ENCODE measurements around the gene CARD11. TPM values are rescaled to one million over a fixed set of nuclear protein-coding genes. Genes with fewer than 3 reads are reported as not detected.

The CARD11 gene
- total RNA-seq, 2 donors from 2014 or later = 126 to 155 TPM

GRCh38 chr7:3073763-3074458 lies 30.2 kb upstream of the CARD11 start:
- no peak for DNase-seq
- Mint-ChIP-seq H3K27me3 (no peaks in the 10 kb centered on the region), H3K4me1 (peaks cover 19% of the 10 kb centered on the region), H3K4me3 (no peak overlapping the region), H3K36me3 (ENCODE audit: low read depth) (no peaks in the 10 kb centered on the region), H3K27ac (no peak overlapping the region)
- H3K9me3 ChIP-seq (ENCODE audit: control insufficient read depth, low read length, poor library complexity, severe bottlenecking) = no peaks in the 10 kb centered on the region
- no peak for ATAC-seq

DNA sequence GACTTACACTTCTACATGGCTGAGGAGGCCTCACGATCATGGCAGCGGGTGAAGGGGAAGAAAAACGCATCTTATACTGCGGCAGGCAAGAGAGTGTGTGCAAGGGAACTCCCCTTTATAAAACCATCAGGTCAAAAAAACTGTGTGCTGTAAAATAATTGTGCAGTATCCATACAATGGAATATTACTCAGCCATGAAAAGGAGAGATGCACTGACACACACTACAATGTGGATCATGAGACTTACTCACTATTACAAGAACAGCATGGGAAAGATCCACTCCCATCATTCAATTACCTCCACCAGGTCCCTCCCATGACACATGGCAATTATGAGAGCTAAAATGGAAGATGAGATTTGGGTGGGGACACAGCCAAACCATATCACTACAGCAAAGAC lies 27.2 kb upstream of the CARD11 start:
- H3K27ac Mint-ChIP-seq = no peak overlapping the region

DNA sequence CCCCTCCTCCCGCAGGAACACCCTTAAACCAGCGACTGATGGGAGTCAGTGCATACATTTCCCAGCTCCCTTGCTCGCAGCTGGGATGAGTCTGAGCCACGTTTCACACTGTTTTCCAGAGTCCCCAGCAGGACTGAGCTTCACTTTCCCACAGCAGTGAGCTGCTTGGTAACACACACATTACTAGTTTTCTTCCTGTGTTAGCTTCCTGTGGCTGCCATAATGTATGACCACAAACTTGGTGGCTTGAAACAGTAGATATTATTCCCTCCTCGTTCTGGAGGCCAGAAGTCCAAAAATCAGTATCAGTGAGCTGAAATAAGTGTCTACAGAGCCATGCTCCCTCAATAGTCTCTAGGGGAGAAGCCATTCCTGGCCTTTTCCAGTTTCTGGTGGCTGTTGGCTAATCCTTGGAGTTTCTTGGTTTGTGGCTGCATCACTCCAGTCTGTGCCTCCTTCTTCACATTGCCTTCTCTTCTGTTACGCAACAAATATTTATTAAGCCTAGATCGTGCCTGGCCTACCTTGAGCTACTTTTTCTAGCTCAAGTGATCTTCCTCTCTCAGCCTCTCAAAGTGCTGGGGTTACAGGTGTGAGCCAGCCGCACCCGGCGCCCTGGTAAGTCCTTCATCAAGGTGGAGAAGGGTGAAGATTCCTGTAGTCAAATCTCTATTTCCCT lies 26.2 kb upstream of the CARD11 start:
- H3K9me3 ChIP-seq (ENCODE audit: control insufficient read depth, low read length, poor library complexity, severe bottlenecking) = no peaks in the 10 kb centered on the region
- peak overlapping the region; percentile 3 for H3K4me3 Mint-ChIP-seq
- no peaks in the 10 kb centered on the region for H3K36me3 Mint-ChIP-seq (ENCODE audit: low read depth)
- ATAC-seq = no peak
- DNase-seq = no peak
- peaks cover 50% of the 10 kb centered on the region for H3K4me1 Mint-ChIP-seq
- no peaks in the 10 kb centered on the region for H3K27me3 Mint-ChIP-seq
- H3K27ac Mint-ChIP-seq = peak overlapping the region; percentile 1

More for the DNA sequence above, 27.2 kb upstream of the CARD11 start:
- DNase-seq (no peak), ATAC-seq (no peak)
- H3K4me3 Mint-ChIP-seq = no peak overlapping the region
- H3K27me3 Mint-ChIP-seq = no peaks in the 10 kb centered on the region
- H3K9me3 ChIP-seq (ENCODE audit: control insufficient read depth, low read length, poor library complexity, severe bottlenecking) = no peaks in the 10 kb centered on the region
- no peaks in the 10 kb centered on the region for H3K36me3 Mint-ChIP-seq (ENCODE audit: low read depth)
- H3K4me1 Mint-ChIP-seq = peaks cover 40% of the 10 kb centered on the region

GRCh38 chr7:3068530-3068929 lies 24.9 kb upstream of the CARD11 start:
- no peaks in the 10 kb centered on the region for H3K27me3 Mint-ChIP-seq
- no peaks in the 10 kb centered on the region for H3K9me3 ChIP-seq (ENCODE audit: control insufficient read depth, low read length, poor library complexity, severe bottlenecking)
- H3K27ac Mint-ChIP-seq = peak overlapping the region; percentile 97
- H3K4me3 Mint-ChIP-seq = peak overlapping the region; percentile 76
- peaks cover 57% of the 10 kb centered on the region for H3K4me1 Mint-ChIP-seq
- H3K36me3 Mint-ChIP-seq (ENCODE audit: low read depth) = no peaks in the 10 kb centered on the region
- DNase-seq (no peak), ATAC-seq (peak; percentile 33)

- ATAC-seq (no peak), DNase-seq (no peak)
- peaks cover 65% of the 10 kb centered on the region for H3K4me1 Mint-ChIP-seq
- H3K9me3 ChIP-seq (ENCODE audit: control insufficient read depth, low read length, poor library complexity, severe bottlenecking) = no peaks in the 10 kb centered on the region
- H3K4me3 Mint-ChIP-seq = peak overlapping the region; percentile 81
- H3K27me3 Mint-ChIP-seq = no peaks in the 10 kb centered on the region
- peak overlapping the region; percentile 97 for H3K27ac Mint-ChIP-seq
- H3K36me3 Mint-ChIP-seq (ENCODE audit: low read depth) = no peaks in the 10 kb centered on the region
Measured at GRCh38 chr7:3067606-3068380, 24.1 kb upstream of the CARD11 start.

DNA sequence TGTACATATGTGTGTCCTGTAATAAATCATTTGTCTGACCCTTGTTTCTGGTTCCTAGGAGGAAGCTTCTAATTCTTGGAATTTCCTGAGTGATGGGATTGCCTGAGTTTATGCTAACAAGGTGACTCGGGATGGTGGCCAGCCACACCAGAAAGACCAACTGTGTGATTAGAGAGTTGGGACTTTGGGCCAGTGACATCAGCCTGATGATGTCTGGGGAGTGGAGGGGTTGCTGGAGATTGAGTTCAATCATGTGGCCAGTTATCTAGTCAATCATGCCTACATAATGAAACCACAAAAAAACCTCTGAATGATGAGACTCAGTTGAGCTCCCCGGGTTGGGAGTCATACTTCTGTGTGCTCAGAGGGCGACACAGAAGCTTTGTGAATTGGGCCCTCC lies 23.5 kb upstream of the CARD11 start:
- H3K4me3 Mint-ChIP-seq = peak overlapping the region; percentile 81
- peaks cover 68% of the 10 kb centered on the region for H3K4me1 Mint-ChIP-seq
- no peaks in the 10 kb centered on the region for H3K9me3 ChIP-seq (ENCODE audit: control insufficient read depth, low read length, poor library complexity, severe bottlenecking)
- no peaks in the 10 kb centered on the region for H3K27me3 Mint-ChIP-seq
- H3K36me3 Mint-ChIP-seq (ENCODE audit: low read depth) = no peaks in the 10 kb centered on the region
- ATAC-seq (peak; percentile 62), DNase-seq (peak in 1 of 3 donors; percentile 14)
- peak overlapping the region; percentile 97 for H3K27ac Mint-ChIP-seq

DNA sequence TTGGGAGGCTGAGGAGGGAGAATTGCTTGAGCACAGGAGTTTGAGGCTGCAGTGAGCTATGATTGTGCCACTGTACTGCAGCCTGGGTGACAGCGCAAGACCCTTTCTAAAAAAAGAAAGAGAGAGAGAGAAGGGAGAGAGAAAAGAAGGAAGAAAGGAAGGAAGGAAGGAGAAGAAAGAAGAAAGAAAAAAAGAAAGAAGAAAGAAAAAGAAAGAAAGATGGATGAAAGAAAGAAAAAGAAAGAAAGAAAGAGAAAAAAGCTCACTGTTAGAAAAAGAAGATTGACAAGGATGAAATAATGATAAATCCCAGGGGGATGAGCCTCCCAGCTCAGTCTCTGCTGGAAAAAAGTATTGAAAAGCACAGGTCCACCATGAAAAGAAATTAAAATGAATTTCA lies 22.8 kb upstream of the CARD11 start:
- ATAC-seq (no peak), DNase-seq (no peak)
- Mint-ChIP-seq H3K36me3 (ENCODE audit: low read depth) (no peaks in the 10 kb centered on the region), H3K4me3 (peak overlapping the region; percentile 81), H3K27me3 (no peaks in the 10 kb centered on the region), H3K4me1 (peaks cover 68% of the 10 kb centered on the region), H3K27ac (peak overlapping the region; percentile 97)
- H3K9me3 ChIP-seq (ENCODE audit: control insufficient read depth, low read length, poor library complexity, severe bottlenecking) = no peaks in the 10 kb centered on the region

DNA sequence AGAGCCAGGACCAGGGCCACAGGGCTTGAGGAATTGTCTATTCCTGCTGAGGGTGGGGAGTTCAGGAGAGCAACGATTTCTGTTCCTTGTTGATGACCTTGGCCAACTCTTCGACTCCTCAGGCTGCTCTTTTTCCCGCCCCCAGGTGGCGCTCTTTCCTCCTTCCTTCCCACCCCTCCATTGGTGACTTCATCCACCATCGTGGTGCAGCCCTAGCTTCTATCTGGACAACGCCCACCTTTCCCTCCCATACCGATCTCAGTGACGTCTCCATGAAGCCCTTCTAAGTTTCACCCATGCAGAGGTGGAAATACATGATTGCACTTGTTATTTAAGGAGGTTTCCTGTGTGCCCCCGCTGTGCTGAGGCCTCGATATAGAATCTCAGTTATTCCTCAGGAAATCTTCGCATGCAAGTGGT lies 22.1 kb upstream of the CARD11 start:
- Mint-ChIP-seq H3K36me3 (ENCODE audit: low read depth) (no peaks in the 10 kb centered on the region), H3K27me3 (no peaks in the 10 kb centered on the region), H3K4me1 (peaks cover 68% of the 10 kb centered on the region)

GRCh38 chr7:3064067-3064466 lies 20.4 kb upstream of the CARD11 start:
- ATAC-seq (no peak), DNase-seq (no peak)
- Mint-ChIP-seq H3K27ac (peak overlapping the region; percentile 97), H3K4me3 (peak overlapping the region; percentile 89), H3K27me3 (no peaks in the 10 kb centered on the region), H3K4me1 (peaks cover 60% of the 10 kb centered on the region), H3K36me3 (ENCODE audit: low read depth) (no peaks in the 10 kb centered on the region)
- H3K9me3 ChIP-seq (ENCODE audit: control insufficient read depth, low read length, poor library complexity, severe bottlenecking) = no peaks in the 10 kb centered on the region

More for the DNA sequence above, 22.1 kb upstream of the CARD11 start:
- Mint-ChIP-seq H3K4me3 (peak overlapping the region; percentile 82), H3K27ac (peak overlapping the region; percentile 97)
- H3K9me3 ChIP-seq (ENCODE audit: control insufficient read depth, low read length, poor library complexity, severe bottlenecking) = no peaks in the 10 kb centered on the region
- peak; percentile 49 for ATAC-seq
- peak; percentile 39 to 44 (median 40) for DNase-seq

GRCh38 chr7:3063016-3063753 lies 19.5 kb upstream of the CARD11 start:
- peak; percentile 87 for ATAC-seq
- Mint-ChIP-seq H3K36me3 (ENCODE audit: low read depth) (no peaks in the 10 kb centered on the region), H3K27ac (peak overlapping the region; percentile 97), H3K27me3 (no peaks in the 10 kb centered on the region), H3K4me1 (peaks cover 54% of the 10 kb centered on the region), H3K4me3 (peak overlapping the region; percentile 89)
- peak; percentile 21 to 46 (median 41) for DNase-seq
- no peaks in the 10 kb centered on the region for H3K9me3 ChIP-seq (ENCODE audit: control insufficient read depth, low read length, poor library complexity, severe bottlenecking)

GRCh38 chr7:3057066-3057420 lies 13.4 kb upstream of the CARD11 start:
- DNase-seq = no peak
- Mint-ChIP-seq H3K4me3 (no peak overlapping the region), H3K27me3 (no peaks in the 10 kb centered on the region), H3K27ac (no peak overlapping the region), H3K4me1 (peaks cover 8% of the 10 kb centered on the region), H3K36me3 (ENCODE audit: low read depth) (no peaks in the 10 kb centered on the region)
- peaks cover 4% of the 10 kb centered on the region for H3K9me3 ChIP-seq (ENCODE audit: control insufficient read depth, low read length, poor library complexity, severe bottlenecking)
- no peak for ATAC-seq

DNA sequence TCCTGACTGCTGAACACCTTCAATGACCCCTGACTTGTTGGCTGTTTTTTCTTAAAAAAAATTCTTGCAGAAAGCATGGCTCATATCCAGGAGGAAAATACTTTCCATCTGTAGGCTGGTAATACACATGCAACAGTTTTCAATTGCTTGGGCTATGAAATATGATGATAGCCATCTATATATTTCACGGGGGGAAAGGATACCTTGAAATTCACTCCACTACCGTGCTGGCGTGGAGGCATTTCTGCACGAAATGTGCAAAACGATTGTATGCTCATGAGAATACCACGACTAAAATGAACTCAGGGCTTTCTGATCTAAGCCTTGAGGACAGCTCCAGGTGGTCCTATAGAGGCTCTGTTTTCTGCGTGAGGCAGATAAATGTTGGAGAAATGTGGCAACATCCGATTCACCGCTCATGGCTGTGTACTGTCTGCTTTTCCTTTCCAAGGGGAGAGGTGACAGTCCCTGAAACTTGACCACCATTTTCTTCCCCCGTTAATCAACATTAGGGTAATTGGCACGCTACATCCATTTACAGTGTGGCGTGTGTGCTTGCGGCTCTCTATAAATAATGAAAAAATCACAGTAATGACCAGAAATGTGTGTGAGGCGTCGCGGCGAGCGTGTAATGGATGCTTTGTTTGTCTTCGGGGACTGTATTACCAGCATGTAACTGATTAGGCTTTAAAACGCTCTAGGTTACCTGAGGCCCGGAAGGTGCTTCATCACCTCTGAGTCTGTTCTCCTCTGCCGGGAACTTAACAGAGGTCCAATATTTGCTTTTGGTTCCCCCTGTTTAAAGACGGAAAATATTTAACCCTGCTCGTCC lies 12.8 kb upstream of the CARD11 start:
- H3K9me3 ChIP-seq (ENCODE audit: control insufficient read depth, low read length, poor library complexity, severe bottlenecking) = peaks cover 4% of the 10 kb centered on the region
- no peaks in the 10 kb centered on the region for H3K36me3 Mint-ChIP-seq (ENCODE audit: low read depth)
- DNase-seq = no peak
- H3K27me3 Mint-ChIP-seq = no peaks in the 10 kb centered on the region
- no peak for ATAC-seq
- no peak overlapping the region for H3K27ac Mint-ChIP-seq
- H3K4me1 Mint-ChIP-seq = peaks cover 8% of the 10 kb centered on the region
- H3K4me3 Mint-ChIP-seq = no peak overlapping the region

Data from T-helper 17 cell (primary cell).